HG02852 (cell line): ENCODE measurements around the gene TRIM58.

Experiments used
- ATAC-seq: cut with Tn5 transposase; IDR thresholded peaks from one replicate; pipeline ENCODE4 v1.9.1; 2021; ENCODE audit warnings: mild to moderate bottlenecking, moderate library complexity; ENCODE audit not compliant: unreplicated experiment

Gene TRIM58

GRCh38 chr1:247857069-247857984 lies at the start of gene TRIM58:
Gene TRIM58 (plus strand): TSS chr1:247857187. CDS start chr1:247857247, 60 bp downstream.
- ATAC-seq, result no peak

- ATAC-seq, result no peak
Observed at GRCh38 chr1:247812637-247813036, 44.4 kb upstream of the TRIM58 start.

- ATAC-seq, result no peak
Observed at GRCh38 chr1:247822060-247822459, 34.9 kb upstream of the TRIM58 start.

- ATAC-seq, result no peak
Observed at GRCh38 chr1:247824023-247824422, 33.0 kb upstream of the TRIM58 start, which contains the start of gene OR14A16. Gene OR14A16 (minus strand): TSS chr1:247824119. CDS start chr1:247815729, 8,390 bp downstream.

GRCh38 chr1:247825362-247825761 lies 31.6 kb upstream of the TRIM58 start:
- no peak for ATAC-seq

- ATAC-seq, result no peak
Observed at GRCh38 chr1:247829656-247830055, 27.3 kb upstream of the TRIM58 start.

GRCh38 chr1:247833601-247834000 lies 23.4 kb upstream of the TRIM58 start:
- ATAC-seq, result no peak

- no peak for ATAC-seq
Observed at GRCh38 chr1:247840818-247841217, 16.2 kb upstream of the TRIM58 start.

GRCh38 chr1:247841796-247842195 lies 15.2 kb upstream of the TRIM58 start, which contains the start of gene OR11L1:
Gene OR11L1 (minus strand): TSS chr1:247841896. CDS start chr1:247841896, 0 bp downstream.
- ATAC-seq, result no peak

GRCh38 chr1:247843411-247843810 lies 13.6 kb upstream of the TRIM58 start:
- ATAC-seq, result no peak

- ATAC-seq, result no peak
Observed at GRCh38 chr1:247845011-247845692, 11.8 kb upstream of the TRIM58 start.

- ATAC-seq, result no peak
Observed at GRCh38 chr1:247845693-247846017, 11.3 kb upstream of the TRIM58 start.

- ATAC-seq, result no peak
Observed at GRCh38 chr1:247848346-247848745, 8.6 kb upstream of the TRIM58 start.

- ATAC-seq, result no peak
Observed at GRCh38 chr1:247849616-247850015, 7.4 kb upstream of the TRIM58 start.

GRCh38 chr1:247854899-247855545 lies 2.0 kb upstream of the TRIM58 start:
- ATAC-seq, result no peak

GRCh38 chr1:247855911-247856310 lies 1.1 kb upstream of the TRIM58 start:
- no peak for ATAC-seq

- no peak for ATAC-seq
Observed at GRCh38 chr1:247857985-247858619, 1.1 kb downstream of the TRIM58 start.

- no peak for ATAC-seq
Observed at GRCh38 chr1:247862756-247863155, 5.8 kb downstream of the TRIM58 start.

- ATAC-seq, result no peak
Observed at GRCh38 chr1:247864644-247865043, 7.7 kb downstream of the TRIM58 start.

GRCh38 chr1:247865416-247865815 lies 8.4 kb downstream of the TRIM58 start:
- no peak for ATAC-seq

GRCh38 chr1:247883346-247883745 lies 26.4 kb downstream of the TRIM58 start:
- no peak for ATAC-seq
